Epidermal melanocyte (primary cell): Measurements from ENCODE around the gene KCNC3.

Experiments
- DNase-seq: peaks from one replicate; pipeline ENCODE4 v3.0.0; 2011; ENCODE audit warnings: low spot score; ENCODE audit not compliant: insufficient read length

Gene KCNC3

GRCh38 chr19:50329146-50329925, at the start of gene KCNC3:
Gene KCNC3, minus strand, starts transcription at chr19:50329377. Its CDS starts 295 bp downstream, at chr19:50329082.
- peak; percentile 76 for DNase-seq

DNA sequence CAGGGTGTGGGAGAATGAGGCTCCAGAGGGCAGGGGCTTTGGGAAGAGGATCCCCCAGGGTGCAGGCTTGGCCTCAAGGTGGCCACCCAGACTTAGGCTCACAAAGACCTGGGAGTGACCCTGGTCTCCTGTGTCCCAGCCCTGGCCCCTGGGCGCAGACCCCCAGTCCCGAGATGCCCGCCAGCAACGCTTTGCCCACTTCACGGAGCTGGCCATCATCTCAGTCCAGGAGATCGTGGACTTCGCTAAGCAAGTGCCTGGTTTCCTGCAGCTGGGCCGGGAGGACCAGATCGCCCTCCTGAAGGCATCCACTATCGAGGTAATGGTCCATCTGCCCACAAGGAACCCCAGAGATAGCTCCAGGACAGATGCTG, 49.7 kb upstream of the KCNC3 start:
- no peak for DNase-seq

GRCh38 chr19:50378169-50378862, 49.1 kb upstream of the KCNC3 start:
- no peak for DNase-seq

DNA sequence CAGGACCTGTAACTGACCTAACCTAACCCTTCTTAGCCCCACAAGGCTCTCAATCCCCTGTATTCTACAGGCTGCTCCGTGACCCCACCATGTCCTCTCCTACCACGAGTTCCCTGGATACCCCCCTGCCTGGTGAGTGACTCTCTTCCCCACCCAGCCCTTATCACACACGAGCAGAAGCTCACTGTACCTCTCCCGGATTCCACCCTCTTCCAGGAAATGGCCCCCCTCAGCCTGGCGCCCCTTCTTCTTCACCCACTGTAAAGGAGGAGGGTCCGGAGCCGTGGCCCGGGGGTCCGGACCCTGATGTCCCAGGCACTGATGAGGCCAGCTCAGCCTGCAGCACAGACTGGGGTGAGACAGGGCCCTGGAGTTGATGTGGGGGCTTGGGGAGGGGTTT, 48.3 kb upstream of the KCNC3 start:
- no peak for DNase-seq

DNA sequence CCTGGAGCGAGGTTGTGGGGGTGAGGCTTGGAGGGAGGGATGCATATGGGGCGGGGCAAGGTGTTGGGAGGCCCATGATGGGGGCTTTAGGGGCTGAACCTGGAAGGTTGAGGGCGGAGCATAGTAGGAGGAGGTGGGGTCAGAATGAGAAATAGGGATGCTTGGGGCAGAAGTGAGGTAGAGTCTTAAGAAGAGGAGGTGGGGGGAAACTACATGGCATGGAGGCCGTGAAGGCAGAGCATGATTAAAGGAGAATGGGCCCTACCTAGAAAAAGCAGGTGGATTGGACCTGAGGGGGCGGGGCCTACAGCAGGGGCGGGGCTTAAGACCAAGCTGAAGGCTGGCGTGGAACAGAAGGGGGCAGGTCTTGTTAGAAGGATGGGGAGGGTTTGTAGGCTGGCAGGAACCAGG, 47.9 kb upstream of the KCNC3 start:
- no peak for DNase-seq

DNA sequence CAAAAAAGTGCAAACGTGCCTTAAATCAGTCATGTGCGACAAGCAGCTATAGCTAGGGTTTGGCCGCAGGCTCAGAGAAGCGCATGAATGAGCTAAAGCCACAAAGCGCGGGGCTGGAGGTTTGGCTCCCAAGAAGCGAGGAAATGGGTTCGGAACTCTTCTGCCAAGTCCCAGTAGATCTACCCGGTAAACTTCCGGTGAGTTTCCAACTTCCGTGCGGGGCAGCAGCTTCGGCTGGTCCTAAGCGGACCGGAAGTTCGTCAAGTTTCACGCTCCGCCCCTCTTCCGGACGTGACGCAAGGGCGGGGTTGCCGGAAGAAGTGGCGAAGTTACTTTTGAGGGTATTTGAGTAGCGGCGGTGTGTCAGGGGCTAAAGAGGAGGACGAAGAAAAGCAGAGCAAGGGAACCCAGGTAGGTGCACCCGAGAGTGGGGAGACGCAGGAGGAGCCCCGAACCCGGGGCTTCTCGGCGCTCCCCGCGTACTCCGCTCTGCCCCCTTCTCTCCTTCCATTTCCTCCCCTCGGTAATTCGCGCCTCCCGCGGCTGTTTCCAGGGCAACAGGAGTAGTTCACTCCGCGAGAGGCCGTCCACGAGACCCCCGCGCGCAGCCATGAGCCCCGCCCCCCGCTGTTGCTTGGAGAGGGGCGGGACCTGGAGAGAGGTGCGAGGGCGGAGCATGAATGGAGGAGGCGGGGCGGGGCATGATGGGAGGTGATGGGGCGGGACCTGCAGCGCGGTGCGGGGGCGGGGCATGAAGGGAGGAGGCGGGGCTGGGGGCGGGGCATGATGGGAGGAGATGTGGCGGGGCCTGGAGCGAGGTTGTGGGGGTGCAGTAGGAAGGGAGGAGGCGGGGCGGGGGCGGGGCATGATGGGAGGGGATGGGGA, 47.2 kb upstream of the KCNC3 start, which contains the start of gene NR1H2:
NR1H2 (plus strand) TSS at position 292 of the 885 bp plus-strand sequence. CDS start 1,149 bp downstream, outside the sequence.
- peak; percentile 87 for DNase-seq

GRCh38 chr19:50371914-50372475, 42.8 kb upstream of the KCNC3 start:
- DNase-seq: no peak

GRCh38 chr19:50368649-50369570, 39.7 kb upstream of the KCNC3 start:
- DNase-seq: peak; percentile 97

- no peak for DNase-seq
Observed at GRCh38 chr19:50365434-50366306, 36.5 kb upstream of the KCNC3 start, which contains the start of gene NAPSA. Gene NAPSA, minus strand, starts transcription at chr19:50365639. Its CDS starts 18 bp downstream, at chr19:50365621.

GRCh38 chr19:50362656-50363424, 33.7 kb upstream of the KCNC3 start:
- no peak for DNase-seq

DNA sequence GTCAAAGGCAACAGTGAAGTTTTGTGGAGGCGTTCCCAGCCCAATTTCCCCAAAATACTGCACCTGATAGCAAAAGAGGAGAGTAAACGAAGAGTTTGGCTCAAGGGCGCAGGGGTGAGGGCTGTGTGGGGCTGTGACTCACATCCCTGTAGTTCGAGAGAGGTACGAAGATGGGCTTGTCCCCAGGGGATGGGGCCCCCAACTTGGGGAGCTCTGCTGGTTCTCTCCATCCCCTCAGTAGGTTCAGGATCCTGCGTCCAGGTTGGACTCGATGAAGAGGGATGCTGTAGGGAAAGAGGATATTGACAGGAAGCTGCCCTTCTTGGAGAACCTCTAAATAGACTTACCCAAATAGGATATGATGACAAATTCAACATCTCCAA, 32.8 kb upstream of the KCNC3 start:
- DNase-seq: no peak

DNA sequence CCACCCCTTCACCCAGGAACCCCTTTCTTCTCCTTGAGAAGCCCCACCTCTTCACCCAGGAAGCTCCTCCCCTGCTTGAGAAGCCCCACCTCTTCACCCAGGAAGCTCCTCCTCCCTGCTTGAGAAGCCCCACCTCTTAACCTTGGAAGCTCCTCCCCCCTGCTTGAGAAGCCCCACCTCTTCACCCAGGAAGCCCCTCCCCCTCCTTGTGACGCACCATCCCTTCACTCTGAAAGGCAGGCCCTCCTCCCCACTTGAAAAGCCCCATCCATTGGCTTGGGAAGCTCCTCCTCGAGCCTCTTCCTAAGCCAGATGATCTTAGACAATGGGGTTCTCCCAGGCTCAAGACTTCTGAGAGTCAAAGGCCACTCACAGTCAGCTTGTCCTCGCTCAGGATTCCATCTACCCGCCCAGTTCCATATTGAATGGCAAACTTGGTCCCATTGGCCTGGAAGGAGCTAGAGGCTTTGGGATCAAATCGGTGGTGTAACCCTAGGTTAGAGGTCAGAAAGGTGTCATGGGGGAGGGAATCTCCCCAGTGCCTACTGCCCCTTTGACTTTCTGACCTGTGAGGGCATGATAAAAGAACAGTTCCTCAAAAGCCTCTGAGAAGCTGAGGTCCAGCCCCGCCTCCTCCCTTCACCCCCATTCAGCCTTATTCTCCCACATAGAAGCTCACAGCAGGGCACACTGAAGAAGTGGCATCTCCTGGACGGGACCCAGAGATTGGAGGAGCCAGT, 32.3 kb upstream of the KCNC3 start:
- no peak for DNase-seq

- DNase-seq: no peak
Observed at GRCh38 chr19:50359328-50359818, 30.2 kb upstream of the KCNC3 start.

- peak; percentile 84 for DNase-seq
Observed at GRCh38 chr19:50358483-50359327, 29.5 kb upstream of the KCNC3 start.

GRCh38 chr19:50357178-50358100, 28.3 kb upstream of the KCNC3 start:
- DNase-seq: no peak
